GM12878 (cell line): ENCODE measurements around the gene TMC5. TPM values are rescaled to one million over a fixed set of nuclear protein-coding genes. Genes with fewer than 3 reads are reported as not detected.

ENCODE experiments used
- BRCA1 ChIP-seq: IDR thresholded peaks from 2 replicates; pipeline ENCODE4 v1.6.1; 2011; ENCODE audit warnings: low read depth, low read length, improper control_type of control experiment
- CBX3 ChIP-seq: fragments of 200-600 bp; sonication (generic); IDR thresholded peaks from 2 replicates; pipeline ENCODE4 v1.6.1; 2016; ENCODE audit warnings: low read depth, borderline replicate concordance
- DPF2 ChIP-seq: fragments of 450-650 bp; IDR thresholded peaks from 2 replicates; pipeline ENCODE4 v1.6.1; 2017; ENCODE audit warnings: mild to moderate bottlenecking
- E2F8 ChIP-seq: fragments of 450-650 bp; IDR thresholded peaks from 2 replicates; pipeline ENCODE4 v1.6.1; 2018; ENCODE audit warnings: mild to moderate bottlenecking, low read depth, moderate library complexity; ENCODE audit not compliant: partially characterized antibody
- FOXK2 ChIP-seq: fragments of 450-650 bp; IDR thresholded peaks from 2 replicates; pipeline ENCODE4 v1.6.1; 2017; ENCODE audit warnings: mild to moderate bottlenecking, moderate library complexity
- MYB ChIP-seq: fragments of 150-350 bp; IDR thresholded peaks from 2 replicates; pipeline ENCODE4 v1.6.1; 2014; ENCODE audit warnings: mild to moderate bottlenecking, low read depth, low read length, borderline replicate concordance
- RBBP5 ChIP-seq: fragments of 200-600 bp; sonication (generic); conservative IDR thresholded peaks from 2 replicates; pipeline ENCODE4 v1.6.1; 2016
- SMAD1 ChIP-seq: fragments of 450-650 bp; IDR thresholded peaks from 2 replicates; pipeline ENCODE4 v1.6.1; 2018; ENCODE audit warnings: mild to moderate bottlenecking, low read depth; ENCODE audit not compliant: partially characterized antibody
- TBL1XR1 ChIP-seq: IDR thresholded peaks from 2 replicates; pipeline ENCODE4 v1.6.1; 2012; ENCODE audit warnings: low read depth, low read length, improper control_type of control experiment
- TCF7 ChIP-seq: IDR thresholded peaks from 2 replicates; pipeline ENCODE4 v1.6.1; 2014; ENCODE audit warnings: antibody characterized with exemption, borderline replicate concordance
- ZBTB4 ChIP-seq: fragments of 450-650 bp; formaldehyde crosslinking; IDR thresholded peaks from 2 replicates; pipeline ENCODE4 v1.4.0; 2022; ENCODE audit warnings: mild to moderate bottlenecking, moderate library complexity
- ZNF217 ChIP-seq: fragments of 450-650 bp; IDR thresholded peaks from 2 replicates; pipeline ENCODE4 v1.6.1; 2017; ENCODE audit warnings: antibody characterized with exemption, mild to moderate bottlenecking
- ZNF384 ChIP-seq: IDR thresholded peaks from 2 replicates; pipeline ENCODE4 v1.6.1; 2012; ENCODE audit warnings: low read depth, mild to moderate bottlenecking, low read length, improper control_type of control experiment, borderline replicate concordance
- polyA plus RNA-seq, 11 experiments: library from polyadenylated mRNA; depleted of rRNA in 4 of 11; unstranded in 6 of 11; stranded (reverse) in 5 of 11; fragments of >200 nt; fragmentation: Nextera tagmentation in 4 of 11; fragmentation: Illumina TruSeq in 1 of 11; extraction: Ambion mirVana in 4 of 11; extraction: Trizol in 1 of 11; gene quantifications; 1 replicate in 1 of 11; 2 replicates in 10 of 11; pipeline versions ENCODE4 v1.2.1 to v1.2.3, GENCODE V29; 2011 to 2016; ENCODE audit warnings: inconsistent platforms in 2 of 11, missing spikeins in 2 of 11, low read depth in 1 of 11
- total RNA-seq, 4 experiments: library from RNA; depleted of rRNA in 3 of 4; stranded (reverse); fragments of >200 nt in 3 of 4; fragmentation: Illumina TruSeq in 1 of 4; extraction: Trizol in 1 of 4; gene quantifications; 2 replicates each; pipeline versions ENCODE4 v1.2.1 to v1.2.3, GENCODE V29; 2013 to 2021
- TF ChIP-seq, protein P1 (sequence below): fragments of 150-350 bp; IDR thresholded peaks from 2 replicates; pipeline ENCODE4 v1.6.1; 2014; ENCODE audit warnings: mild to moderate bottlenecking, low read depth, low read length
- TF ChIP-seq, protein P2 (sequence below): IDR thresholded peaks from 2 replicates; pipeline ENCODE4 v1.6.1; 2012; ENCODE audit warnings: improper control_type of control experiment, low read depth, low read length; ENCODE audit not compliant: insufficient replicate concordance
- TF ChIP-seq, protein P3 (sequence below): IDR thresholded peaks from 2 replicates; pipeline ENCODE4 v1.6.1; 2012; ENCODE audit warnings: low read depth, low read length, improper control_type of control experiment

TMC5 gene
- total and polyA plus RNA-seq, 10 of the 15 experiments (the other 5 are each of a cell fraction or from before 2014, with no cell fraction given): 0.01 to 0.10 (median 0.07) TPM; not detected in 5

- TF ChIP-seq RBBP5 (no peak), DPF2 (peak; percentile 79), ZNF217 (no peak), ZBTB4 (CRISPR knock-in tag) (no peak), SMAD1 (no peak), MYB (no peak), E2F8 (no peak), CBX3 (no peak), ZNF384 (no peak), TCF7 (no peak), TBL1XR1 (no peak), FOXK2 (no peak), BRCA1 (no peak)
- TF ChIP-seq, protein P1, sequence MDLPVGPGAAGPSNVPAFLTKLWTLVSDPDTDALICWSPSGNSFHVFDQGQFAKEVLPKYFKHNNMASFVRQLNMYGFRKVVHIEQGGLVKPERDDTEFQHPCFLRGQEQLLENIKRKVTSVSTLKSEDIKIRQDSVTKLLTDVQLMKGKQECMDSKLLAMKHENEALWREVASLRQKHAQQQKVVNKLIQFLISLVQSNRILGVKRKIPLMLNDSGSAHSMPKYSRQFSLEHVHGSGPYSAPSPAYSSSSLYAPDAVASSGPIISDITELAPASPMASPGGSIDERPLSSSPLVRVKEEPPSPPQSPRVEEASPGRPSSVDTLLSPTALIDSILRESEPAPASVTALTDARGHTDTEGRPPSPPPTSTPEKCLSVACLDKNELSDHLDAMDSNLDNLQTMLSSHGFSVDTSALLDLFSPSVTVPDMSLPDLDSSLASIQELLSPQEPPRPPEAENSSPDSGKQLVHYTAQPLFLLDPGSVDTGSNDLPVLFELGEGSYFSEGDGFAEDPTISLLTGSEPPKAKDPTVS: no peak
- TF ChIP-seq, protein P2, sequence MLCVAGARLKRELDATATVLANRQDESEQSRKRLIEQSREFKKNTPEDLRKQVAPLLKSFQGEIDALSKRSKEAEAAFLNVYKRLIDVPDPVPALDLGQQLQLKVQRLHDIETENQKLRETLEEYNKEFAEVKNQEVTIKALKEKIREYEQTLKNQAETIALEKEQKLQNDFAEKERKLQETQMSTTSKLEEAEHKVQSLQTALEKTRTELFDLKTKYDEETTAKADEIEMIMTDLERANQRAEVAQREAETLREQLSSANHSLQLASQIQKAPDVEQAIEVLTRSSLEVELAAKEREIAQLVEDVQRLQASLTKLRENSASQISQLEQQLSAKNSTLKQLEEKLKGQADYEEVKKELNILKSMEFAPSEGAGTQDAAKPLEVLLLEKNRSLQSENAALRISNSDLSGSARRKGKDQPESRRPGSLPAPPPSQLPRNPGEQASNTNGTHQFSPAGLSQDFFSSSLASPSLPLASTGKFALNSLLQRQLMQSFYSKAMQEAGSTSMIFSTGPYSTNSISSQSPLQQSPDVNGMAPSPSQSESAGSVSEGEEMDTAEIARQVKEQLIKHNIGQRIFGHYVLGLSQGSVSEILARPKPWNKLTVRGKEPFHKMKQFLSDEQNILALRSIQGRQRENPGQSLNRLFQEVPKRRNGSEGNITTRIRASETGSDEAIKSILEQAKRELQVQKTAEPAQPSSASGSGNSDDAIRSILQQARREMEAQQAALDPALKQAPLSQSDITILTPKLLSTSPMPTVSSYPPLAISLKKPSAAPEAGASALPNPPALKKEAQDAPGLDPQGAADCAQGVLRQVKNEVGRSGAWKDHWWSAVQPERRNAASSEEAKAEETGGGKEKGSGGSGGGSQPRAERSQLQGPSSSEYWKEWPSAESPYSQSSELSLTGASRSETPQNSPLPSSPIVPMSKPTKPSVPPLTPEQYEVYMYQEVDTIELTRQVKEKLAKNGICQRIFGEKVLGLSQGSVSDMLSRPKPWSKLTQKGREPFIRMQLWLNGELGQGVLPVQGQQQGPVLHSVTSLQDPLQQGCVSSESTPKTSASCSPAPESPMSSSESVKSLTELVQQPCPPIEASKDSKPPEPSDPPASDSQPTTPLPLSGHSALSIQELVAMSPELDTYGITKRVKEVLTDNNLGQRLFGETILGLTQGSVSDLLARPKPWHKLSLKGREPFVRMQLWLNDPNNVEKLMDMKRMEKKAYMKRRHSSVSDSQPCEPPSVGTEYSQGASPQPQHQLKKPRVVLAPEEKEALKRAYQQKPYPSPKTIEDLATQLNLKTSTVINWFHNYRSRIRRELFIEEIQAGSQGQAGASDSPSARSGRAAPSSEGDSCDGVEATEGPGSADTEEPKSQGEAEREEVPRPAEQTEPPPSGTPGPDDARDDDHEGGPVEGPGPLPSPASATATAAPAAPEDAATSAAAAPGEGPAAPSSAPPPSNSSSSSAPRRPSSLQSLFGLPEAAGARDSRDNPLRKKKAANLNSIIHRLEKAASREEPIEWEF: no peak
- TF ChIP-seq, protein P3, sequence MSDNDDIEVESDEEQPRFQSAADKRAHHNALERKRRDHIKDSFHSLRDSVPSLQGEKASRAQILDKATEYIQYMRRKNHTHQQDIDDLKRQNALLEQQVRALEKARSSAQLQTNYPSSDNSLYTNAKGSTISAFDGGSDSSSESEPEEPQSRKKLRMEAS: no peak
Observed at GRCh38 chr16:19521471-19522396, 104.1 kb downstream of the TMC5 start, which contains the start of gene GDE1 (continued).
